SK-N-SH treated with all-trans-retinoic acid at 6 μM for 48 hours (cell line): Measurements from ENCODE around the gene HTR1B.

Experiments
- ATAC-seq: fragments of 200-7000 bp; cut with Tn5 transposase; 3 replicates; pipeline ENCODE4 v1.9.1; 2020; ENCODE audit warnings: mild to moderate bottlenecking, moderate library complexity
- ARNTL ChIP-seq: fragments of 450-650 bp; formaldehyde crosslinking; IDR thresholded peaks from 2 replicates; pipeline ENCODE4 v1.5.0; 2020; ENCODE audit warnings: low read depth, mild to moderate bottlenecking, moderate library complexity, borderline replicate concordance
- BACH2 ChIP-seq: fragments of 250-450 bp; sonication (Bioruptor Pico); IDR thresholded peaks from 2 replicates; pipeline ENCODE4 v1.9.0; 2021; ENCODE audit warnings: mild to moderate bottlenecking, borderline replicate concordance
- CSDC2 ChIP-seq: fragments of 250-450 bp; sonication (Bioruptor Pico); IDR thresholded peaks from 2 replicates; pipeline ENCODE4 v1.5.0; 2020; ENCODE audit warnings: mild to moderate bottlenecking, moderate library complexity
- GLIS3 ChIP-seq: fragments of 250-450 bp; sonication (Bioruptor Pico); IDR thresholded peaks from 2 replicates; pipeline ENCODE4 v1.5.0; 2020; ENCODE audit warnings: mild to moderate bottlenecking, moderate library complexity
- ISL1 ChIP-seq: fragments of 250-450 bp; sonication (Bioruptor Pico); IDR thresholded peaks from 2 replicates; pipeline ENCODE4 v2.1.2; 2022; ENCODE audit warnings: mild to moderate bottlenecking, moderate library complexity
- OSR1 ChIP-seq: fragments of 250-450 bp; sonication (Bioruptor Pico); IDR thresholded peaks from 2 replicates; pipeline ENCODE4 v1.8.0; 2022; ENCODE audit warnings: moderate library complexity, mild to moderate bottlenecking, inconsistent platforms
- PPARA ChIP-seq: fragments of 250-450 bp; sonication (Bioruptor Pico); IDR thresholded peaks from 2 replicates; pipeline ENCODE4 v1.5.0; 2020; ENCODE audit warnings: mild to moderate bottlenecking, borderline replicate concordance
- RARB ChIP-seq: fragments of 250-450 bp; sonication (Bioruptor Pico); IDR thresholded peaks from 2 replicates; pipeline ENCODE4 v1.8.0; 2021; ENCODE audit warnings: mild to moderate bottlenecking, moderate library complexity
- SNAI2 ChIP-seq: fragments of 250-450 bp; sonication (Bioruptor Pico); IDR thresholded peaks from 2 replicates; pipeline ENCODE4 v1.5.0; 2020; ENCODE audit warnings: mild to moderate bottlenecking, moderate library complexity
- TCF4 ChIP-seq: fragments of 250-450 bp; sonication (Bioruptor Pico); IDR thresholded peaks from 2 replicates; pipeline ENCODE4 v1.8.0; 2021; ENCODE audit warnings: mild to moderate bottlenecking, moderate library complexity, borderline replicate concordance
- TOX ChIP-seq: fragments of 250-450 bp; sonication (Bioruptor Pico); IDR thresholded peaks from 2 replicates; pipeline ENCODE4 v1.8.0; 2021; ENCODE audit warnings: mild to moderate bottlenecking, moderate library complexity, borderline replicate concordance
- ZC3H10 ChIP-seq: fragments of 250-450 bp; sonication (Bioruptor Pico); IDR thresholded peaks from 2 replicates; pipeline ENCODE4 v1.5.1; 2021; ENCODE audit warnings: mild to moderate bottlenecking, moderate library complexity
- ZFP3 ChIP-seq: fragments of 250-450 bp; sonication (Bioruptor Pico); IDR thresholded peaks from 2 replicates; pipeline ENCODE4 v1.5.0; 2020; ENCODE audit warnings: mild to moderate bottlenecking, moderate library complexity
- ZFP30 ChIP-seq: fragments of 450-650 bp; formaldehyde crosslinking; IDR thresholded peaks from 2 replicates; pipeline ENCODE4 v1.5.0; 2022; ENCODE audit warnings: mild to moderate bottlenecking, moderate library complexity
- ZNF565 ChIP-seq: fragments of 450-650 bp; formaldehyde crosslinking; conservative IDR thresholded peaks from 2 replicates; pipeline ENCODE4 v1.5.0; 2020; ENCODE audit warnings: low read depth, mild to moderate bottlenecking, moderate library complexity
- ZNF70 ChIP-seq: fragments of 450-650 bp; formaldehyde crosslinking; IDR thresholded peaks from 2 replicates; pipeline ENCODE4 v1.5.0; 2020; ENCODE audit warnings: mild to moderate bottlenecking, moderate library complexity
- ZNF8 ChIP-seq: fragments of 450-650 bp; formaldehyde crosslinking; IDR thresholded peaks from 2 replicates; pipeline ENCODE4 v1.5.0; 2020; ENCODE audit warnings: mild to moderate bottlenecking, moderate library complexity
- TF ChIP-seq, protein P1 (sequence below): fragments of 250-450 bp; sonication (Bioruptor Pico); IDR thresholded peaks from 2 replicates; pipeline ENCODE4 v1.5.1; 2020; ENCODE audit warnings: low read depth, mild to moderate bottlenecking, moderate library complexity
- TF ChIP-seq, protein P2 (sequence below): fragments of 250-450 bp; sonication (Bioruptor Pico); IDR thresholded peaks from 2 replicates; pipeline ENCODE4 v1.5.1; 2021; ENCODE audit warnings: mild to moderate bottlenecking, moderate library complexity
- TF ChIP-seq, protein P3 (sequence below): fragments of 250-450 bp; sonication (Bioruptor Pico); IDR thresholded peaks from 2 replicates; pipeline ENCODE4 v1.8.0; 2020; ENCODE audit warnings: mild to moderate bottlenecking, moderate library complexity, borderline replicate concordance
- TF ChIP-seq, protein P4 (sequence below): fragments of 250-450 bp; sonication (Bioruptor Pico); IDR thresholded peaks from 2 replicates; pipeline ENCODE4 v1.8.0; 2021; ENCODE audit warnings: low read depth, mild to moderate bottlenecking, moderate library complexity, borderline replicate concordance

Gene HTR1B

DNA sequence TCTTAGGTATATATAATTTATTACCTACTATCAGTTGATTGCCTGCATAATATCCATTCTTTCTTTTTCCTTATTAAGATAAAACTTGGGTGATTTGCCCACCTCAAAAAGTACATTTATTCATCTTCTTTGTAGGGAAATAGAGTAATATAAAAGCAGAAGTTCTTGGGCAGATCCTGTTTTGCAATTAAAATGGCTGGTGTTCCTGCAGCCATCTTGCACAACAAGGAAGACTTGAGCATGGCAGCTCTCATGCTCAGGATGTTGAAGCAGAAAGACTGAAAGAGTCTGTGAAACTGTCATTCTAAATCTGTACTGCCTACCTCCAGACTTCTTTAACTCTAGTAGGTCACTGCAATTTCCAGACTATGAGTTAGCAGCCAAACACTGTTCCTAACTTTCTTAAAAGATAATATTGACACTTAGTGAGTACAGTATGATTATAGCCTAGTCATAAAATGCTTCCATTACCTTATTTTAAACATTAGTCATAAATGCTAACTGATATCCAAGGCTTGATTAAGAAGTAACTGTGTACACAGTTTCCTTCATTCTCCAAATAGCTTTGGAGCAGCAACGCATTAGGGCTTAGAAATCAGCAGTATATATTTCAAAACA is 24.6 kb upstream of the HTR1B start (continued):
- TF ChIP-seq GLIS3 (CRISPR knock-in tag) (no peak), ARNTL (CRISPR knock-in tag) (no peak), BACH2 (CRISPR knock-in tag) (no peak), ZNF8 (CRISPR knock-in tag) (no peak), ISL1 (CRISPR knock-in tag) (no peak), TOX (CRISPR knock-in tag) (no peak), PPARA (no peak)
- TF ChIP-seq, protein P1, sequence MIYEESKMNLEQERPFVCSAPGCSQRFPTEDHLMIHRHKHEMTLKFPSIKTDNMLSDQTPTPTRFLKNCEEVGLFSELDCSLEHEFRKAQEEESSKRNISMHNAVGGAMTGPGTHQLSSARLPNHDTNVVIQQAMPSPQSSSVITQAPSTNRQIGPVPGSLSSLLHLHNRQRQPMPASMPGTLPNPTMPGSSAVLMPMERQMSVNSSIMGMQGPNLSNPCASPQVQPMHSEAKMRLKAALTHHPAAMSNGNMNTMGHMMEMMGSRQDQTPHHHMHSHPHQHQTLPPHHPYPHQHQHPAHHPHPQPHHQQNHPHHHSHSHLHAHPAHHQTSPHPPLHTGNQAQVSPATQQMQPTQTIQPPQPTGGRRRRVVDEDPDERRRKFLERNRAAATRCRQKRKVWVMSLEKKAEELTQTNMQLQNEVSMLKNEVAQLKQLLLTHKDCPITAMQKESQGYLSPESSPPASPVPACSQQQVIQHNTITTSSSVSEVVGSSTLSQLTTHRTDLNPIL (CRISPR knock-in tag) = no peak

DNA sequence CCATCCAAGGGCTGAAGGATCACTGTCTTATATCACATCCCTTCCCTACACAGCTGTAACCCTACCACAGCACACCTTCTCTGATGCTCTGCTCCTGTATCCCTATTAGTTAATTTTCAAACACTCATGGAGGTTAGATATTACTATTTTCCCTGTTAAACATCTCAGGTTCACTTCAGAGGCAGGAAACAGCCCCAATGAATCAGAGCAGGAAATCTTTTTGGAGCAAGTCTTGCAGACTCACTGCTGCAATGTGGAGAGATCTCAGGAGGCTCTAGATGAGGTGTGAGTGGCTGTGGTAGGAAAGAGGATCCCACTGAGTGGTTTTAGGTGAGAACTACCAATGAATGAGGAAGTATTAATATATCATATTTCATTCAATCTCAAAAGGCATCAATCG is 19.7 kb upstream of the HTR1B start:
- TF ChIP-seq ZNF70 = no peak
- no peak for TF ChIP-seq PPARA
- TF ChIP-seq CSDC2 = no peak
- no peak for TF ChIP-seq ZNF8 (CRISPR knock-in tag)
- TF ChIP-seq ZFP3 (CRISPR knock-in tag) = no peak
- ATAC-seq = no peak

DNA sequence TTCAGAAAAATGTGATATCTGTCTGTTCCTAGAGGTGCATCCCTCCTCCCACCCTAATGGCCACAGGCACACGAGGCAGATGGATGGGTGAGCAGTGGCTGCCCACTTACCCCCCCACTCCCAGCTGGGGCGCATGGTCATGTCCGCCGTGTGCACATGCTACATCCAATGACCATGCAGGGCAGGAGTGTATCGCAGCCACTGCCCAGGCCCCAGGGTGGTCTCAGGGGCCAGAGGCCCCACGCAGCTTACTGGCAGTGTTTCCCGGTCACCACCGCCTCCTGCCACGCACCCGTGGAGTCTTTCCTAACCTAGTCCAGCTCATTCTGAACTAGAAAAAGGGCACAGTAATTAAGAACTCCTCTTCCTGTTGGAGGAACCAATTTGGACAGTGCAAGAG is 11.7 kb upstream of the HTR1B start:
- ATAC-seq = no peak
- TF ChIP-seq ZNF8 (CRISPR knock-in tag) (no peak), SNAI2 (no peak), PPARA (no peak), TCF4 (no peak), ARNTL (CRISPR knock-in tag) (no peak), TOX (CRISPR knock-in tag) (no peak), CSDC2 (no peak), ZC3H10 (CRISPR knock-in tag) (no peak), OSR1 (CRISPR knock-in tag) (no peak), ZNF70 (no peak), GLIS3 (CRISPR knock-in tag) (no peak), ZNF565 (CRISPR knock-in tag) (no peak), ISL1 (CRISPR knock-in tag) (no peak), RARB (CRISPR knock-in tag) (no peak), BACH2 (CRISPR knock-in tag) (no peak), ZFP30 (CRISPR knock-in tag) (no peak)
- TF ChIP-seq, protein P1 (CRISPR knock-in tag) = no peak
- TF ChIP-seq, protein P2, sequence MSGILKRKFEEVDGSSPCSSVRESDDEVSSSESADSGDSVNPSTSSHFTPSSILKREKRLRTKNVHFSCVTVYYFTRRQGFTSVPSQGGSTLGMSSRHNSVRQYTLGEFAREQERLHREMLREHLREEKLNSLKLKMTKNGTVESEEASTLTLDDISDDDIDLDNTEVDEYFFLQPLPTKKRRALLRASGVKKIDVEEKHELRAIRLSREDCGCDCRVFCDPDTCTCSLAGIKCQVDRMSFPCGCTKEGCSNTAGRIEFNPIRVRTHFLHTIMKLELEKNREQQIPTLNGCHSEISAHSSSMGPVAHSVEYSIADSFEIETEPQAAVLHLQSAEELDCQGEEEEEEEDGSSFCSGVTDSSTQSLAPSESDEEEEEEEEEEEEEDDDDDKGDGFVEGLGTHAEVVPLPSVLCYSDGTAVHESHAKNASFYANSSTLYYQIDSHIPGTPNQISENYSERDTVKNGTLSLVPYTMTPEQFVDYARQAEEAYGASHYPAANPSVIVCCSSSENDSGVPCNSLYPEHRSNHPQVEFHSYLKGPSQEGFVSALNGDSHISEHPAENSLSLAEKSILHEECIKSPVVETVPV (CRISPR knock-in tag) = no peak
- TF ChIP-seq, protein P3, sequence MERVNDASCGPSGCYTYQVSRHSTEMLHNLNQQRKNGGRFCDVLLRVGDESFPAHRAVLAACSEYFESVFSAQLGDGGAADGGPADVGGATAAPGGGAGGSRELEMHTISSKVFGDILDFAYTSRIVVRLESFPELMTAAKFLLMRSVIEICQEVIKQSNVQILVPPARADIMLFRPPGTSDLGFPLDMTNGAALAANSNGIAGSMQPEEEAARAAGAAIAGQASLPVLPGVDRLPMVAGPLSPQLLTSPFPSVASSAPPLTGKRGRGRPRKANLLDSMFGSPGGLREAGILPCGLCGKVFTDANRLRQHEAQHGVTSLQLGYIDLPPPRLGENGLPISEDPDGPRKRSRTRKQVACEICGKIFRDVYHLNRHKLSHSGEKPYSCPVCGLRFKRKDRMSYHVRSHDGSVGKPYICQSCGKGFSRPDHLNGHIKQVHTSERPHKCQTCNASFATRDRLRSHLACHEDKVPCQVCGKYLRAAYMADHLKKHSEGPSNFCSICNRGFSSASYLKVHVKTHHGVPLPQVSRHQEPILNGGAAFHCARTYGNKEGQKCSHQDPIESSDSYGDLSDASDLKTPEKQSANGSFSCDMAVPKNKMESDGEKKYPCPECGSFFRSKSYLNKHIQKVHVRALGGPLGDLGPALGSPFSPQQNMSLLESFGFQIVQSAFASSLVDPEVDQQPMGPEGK (CRISPR knock-in tag) = no peak
- TF ChIP-seq, protein P4, sequence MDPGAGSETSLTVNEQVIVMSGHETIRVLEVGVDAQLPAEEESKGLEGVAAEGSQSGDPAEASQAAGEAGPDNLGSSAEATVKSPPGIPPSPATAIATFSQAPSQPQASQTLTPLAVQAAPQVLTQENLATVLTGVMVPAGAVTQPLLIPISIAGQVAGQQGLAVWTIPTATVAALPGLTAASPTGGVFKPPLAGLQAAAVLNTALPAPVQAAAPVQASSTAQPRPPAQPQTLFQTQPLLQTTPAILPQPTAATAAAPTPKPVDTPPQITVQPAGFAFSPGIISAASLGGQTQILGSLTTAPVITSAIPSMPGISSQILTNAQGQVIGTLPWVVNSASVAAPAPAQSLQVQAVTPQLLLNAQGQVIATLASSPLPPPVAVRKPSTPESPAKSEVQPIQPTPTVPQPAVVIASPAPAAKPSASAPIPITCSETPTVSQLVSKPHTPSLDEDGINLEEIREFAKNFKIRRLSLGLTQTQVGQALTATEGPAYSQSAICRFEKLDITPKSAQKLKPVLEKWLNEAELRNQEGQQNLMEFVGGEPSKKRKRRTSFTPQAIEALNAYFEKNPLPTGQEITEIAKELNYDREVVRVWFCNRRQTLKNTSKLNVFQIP = no peak
